Measurements from ENCODE around the gene RFX5. TPM values are rescaled to one million over a fixed set of nuclear protein-coding genes. Genes with fewer than 3 reads are reported as not detected.
A peak's percentile ranks its signal among the peaks of the same experiment; 100 is the strongest.
"Not testable (repeated sequence)": the region's sequence is repeated elsewhere in the genome, so short reads cannot be mapped to it uniquely, and the experiment has no call there.

Gene RFX5
- total RNA-seq: 10 to 100 TPM; 36.0 to 69.9 (median 58.4) TPM

GRCh38 chr1:151346769-151347522, at the start of gene RFX5:
Gene RFX5 (minus strand): TSS chr1:151347252. CDS start chr1:151346320, 932 bp downstream.
- no peaks in the 10 kb centered on the region for H3K9me3 ChIP-seq
- H3K4me1 ChIP-seq: peaks cover 9 to 10% of the 10 kb centered on the region in 2 donors
- peak within 1 kb of the TSS; percentile 29 to 58 (median 38) for H3K4me3 ChIP-seq (replicated peaks in 1 of 3)
- DNase-seq: peak; percentile 96
- peaks cover 14 to 17% of the 10 kb centered on the region in 2 donors for H3K36me3 ChIP-seq
- 0 to 2% methylated on average over 38 of the region's 38 CpGs for WGBS, 2 donors
- TF ChIP-seq CTCF (IDR thresholded peaks at IDR 0.05) (no peak), POLR2A (IDR thresholded peaks at IDR 0.05) (peak in 1 of 2 donors; percentile 75)
- H3K27ac ChIP-seq: peak within 1 kb of the TSS; percentile 73 to 92 (median 88)
- intact Hi-C loops (cut with DNase I): no loop called here
- no peaks in the 10 kb centered on the region for H3K27me3 ChIP-seq

GRCh38 chr1:151396265-151396664, 49.2 kb upstream of the RFX5 start:
- DNase-seq; H3K9me3 ChIP-seq; H3K36me3 ChIP-seq; H3K4me3 ChIP-seq (replicated peaks in 1 of 3); H3K27me3 ChIP-seq; intact Hi-C loops (cut with DNase I); H3K27ac ChIP-seq: not testable (repeated sequence)
- peaks cover 6 to 21% of the 10 kb centered on the region in 2 donors for H3K4me1 ChIP-seq
- 70 to 76% methylated on average over 5 of the region's 5 CpGs for WGBS, 2 donors

GRCh38 chr1:151393583-151393982, 46.5 kb upstream of the RFX5 start:
- Histone ChIP-seq H3K9me3 (no peaks in the 10 kb centered on the region), H3K4me3 (replicated peaks in 1 of 3) (no peak overlapping the region), H3K27ac (no peak overlapping the region), H3K4me1 (peaks cover 2 to 8% of the 10 kb centered on the region in 2 donors), H3K27me3 (no peaks in the 10 kb centered on the region), H3K36me3 (no peaks in the 10 kb centered on the region)
- intact Hi-C loops (cut with DNase I): no loop called here
- DNase-seq: no peak
- TF ChIP-seq CTCF (IDR thresholded peaks at IDR 0.05) (no peak), POLR2A (IDR thresholded peaks at IDR 0.05) (no peak)

- DNase-seq: peak; percentile 29 to 33
- no peak for TF ChIP-seq CTCF (IDR thresholded peaks at IDR 0.05)
- TF ChIP-seq POLR2A (IDR thresholded peaks at IDR 0.05): no peak
- intact Hi-C loops (cut with DNase I): no loop called here
Observed at GRCh38 chr1:151391079-151391563, 44.1 kb upstream of the RFX5 start.

GRCh38 chr1:151390221-151391078, 43.4 kb upstream of the RFX5 start:
- H3K27me3 ChIP-seq; H3K4me3 ChIP-seq (replicated peaks in 1 of 3); intact Hi-C loops (cut with DNase I); H3K36me3 ChIP-seq; H3K27ac ChIP-seq; H3K4me1 ChIP-seq; DNase-seq; H3K9me3 ChIP-seq: not testable (repeated sequence)
- WGBS, 2 donors: 94 to 95% methylated on average over 22 of the region's 22 CpGs

More at GRCh38 chr1:151391079-151391563, 44.1 kb upstream of the RFX5 start:
- Histone ChIP-seq H3K4me1 (no peaks in the 10 kb centered on the region), H3K27ac (peak overlapping the region in 1 of 3 donors; percentile 39), H3K36me3 (no peaks in the 10 kb centered on the region), H3K27me3 (no peaks in the 10 kb centered on the region), H3K4me3 (replicated peaks in 1 of 3) (no peak overlapping the region), H3K9me3 (no peaks in the 10 kb centered on the region)
- 72 to 75% methylated on average over 3 of the region's 3 CpGs for WGBS, 2 donors

All from thyroid gland (tissue), 4 donors.